ENCODE results near the gene UNC13A.
"Not testable (repeated sequence)": the region's sequence is repeated elsewhere in the genome, so short reads cannot be mapped to it uniquely, and the experiment has no call there.

Gene UNC13A

DNA sequence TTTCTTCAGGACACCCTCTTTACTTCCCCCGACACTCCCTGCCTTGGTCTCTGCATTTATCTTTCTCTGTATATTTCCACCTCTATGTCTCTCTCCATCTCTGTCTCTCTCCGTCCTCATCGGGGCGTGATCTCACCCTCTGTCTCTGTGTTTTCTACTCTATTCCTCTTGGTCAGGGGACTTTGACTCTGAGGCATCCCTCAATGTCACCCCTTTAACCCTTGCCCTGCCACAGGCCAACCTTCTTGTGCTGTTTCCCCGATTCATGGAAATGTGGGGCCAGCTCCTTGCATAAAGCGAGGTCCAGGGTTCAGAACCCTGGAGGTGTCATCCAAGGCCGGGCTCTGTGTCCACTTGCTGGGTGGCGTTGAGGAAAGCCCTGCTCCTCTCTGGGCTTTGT lies 85.9 kb downstream of the UNC13A start:
- Mint-ChIP-seq H3K4me1 (ENCODE audit: low read depth) (peaks cover 8% of the 10 kb centered on the region), H3K9me3 (no peaks in the 10 kb centered on the region), H3K27me3 (peaks cover 37% of the 10 kb centered on the region), H3K4me3 (no peak overlapping the region), H3K27ac (no peak overlapping the region), H3K36me3 (ENCODE audit: low read depth) (no peaks in the 10 kb centered on the region)
- DNase-seq = no peak

DNA sequence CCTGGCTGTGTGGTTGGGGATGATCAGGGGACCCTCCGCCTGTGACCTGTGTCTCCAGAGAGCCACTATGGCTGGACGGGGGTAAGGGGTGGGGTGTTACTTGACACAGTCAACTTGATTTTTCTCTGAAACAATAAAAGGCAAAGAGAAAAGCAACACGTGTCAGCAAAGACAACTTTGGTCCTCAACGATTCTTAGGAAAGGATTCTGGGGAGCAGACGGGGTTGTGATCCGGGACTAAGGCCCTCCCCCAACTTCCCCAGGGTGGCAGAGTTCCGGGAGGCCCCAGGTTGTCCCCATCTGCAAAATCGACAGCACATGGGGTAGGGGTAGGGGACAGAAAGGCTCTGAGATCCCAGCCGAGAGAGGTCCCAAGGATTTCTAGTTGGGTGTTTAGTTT lies 86.5 kb downstream of the UNC13A start:
- no peak overlapping the region for H3K27ac Mint-ChIP-seq
- DNase-seq = no peak
- peaks cover 5% of the 10 kb centered on the region for H3K4me1 Mint-ChIP-seq (ENCODE audit: low read depth)
- no peaks in the 10 kb centered on the region for H3K36me3 Mint-ChIP-seq (ENCODE audit: low read depth)
- H3K9me3 Mint-ChIP-seq = no peaks in the 10 kb centered on the region
- no peak overlapping the region for H3K4me3 Mint-ChIP-seq
- H3K27me3 Mint-ChIP-seq = peaks cover 37% of the 10 kb centered on the region

DNA sequence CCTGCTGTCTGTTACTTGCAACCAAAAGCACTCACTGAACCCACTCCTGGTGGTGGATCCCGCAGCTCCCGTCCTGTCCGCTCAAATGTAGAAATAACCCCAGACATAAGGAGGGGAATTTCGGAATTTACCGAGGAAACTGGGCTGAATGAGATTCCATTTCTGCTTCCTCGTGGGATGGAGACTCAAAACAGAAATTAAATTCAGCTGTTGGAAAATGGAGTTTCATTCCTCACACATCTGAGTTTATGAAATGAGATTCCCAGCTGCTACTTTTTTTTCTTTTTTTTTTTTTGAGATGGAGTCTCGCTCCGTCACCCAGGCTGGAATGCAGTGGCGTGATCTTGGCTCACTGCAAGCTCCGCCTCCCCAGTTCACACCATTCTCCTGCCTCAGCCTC lies 88.4 kb downstream of the UNC13A start:
- peaks cover 35% of the 10 kb centered on the region for H3K27me3 Mint-ChIP-seq
- H3K9me3 Mint-ChIP-seq = no peaks in the 10 kb centered on the region
- DNase-seq = no peak
- no peaks in the 10 kb centered on the region for H3K4me1 Mint-ChIP-seq (ENCODE audit: low read depth)
- H3K4me3 Mint-ChIP-seq = no peak overlapping the region
- no peaks in the 10 kb centered on the region for H3K36me3 Mint-ChIP-seq (ENCODE audit: low read depth)
- no peak overlapping the region for H3K27ac Mint-ChIP-seq

DNA sequence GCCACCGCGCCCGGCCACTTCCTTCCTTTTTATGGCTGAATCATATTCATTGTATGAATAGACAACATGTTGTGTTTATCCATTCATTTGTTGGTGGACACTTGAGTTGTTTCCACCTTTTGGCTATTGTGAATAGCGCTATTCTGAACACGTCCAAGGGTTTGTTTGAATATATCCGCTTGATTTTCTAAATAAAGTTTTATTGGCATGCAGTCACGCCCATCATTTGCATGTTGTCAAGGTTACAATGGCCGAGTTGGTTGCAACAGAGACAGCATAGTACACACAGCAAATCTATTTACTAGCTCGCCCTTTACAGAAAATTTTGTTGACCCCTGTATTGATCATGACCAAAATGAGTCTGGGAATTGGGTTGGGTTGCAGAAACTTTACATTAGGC lies 89.2 kb downstream of the UNC13A start:
- Mint-ChIP-seq H3K9me3 (no peaks in the 10 kb centered on the region), H3K27me3 (peaks cover 28% of the 10 kb centered on the region), H3K4me1 (ENCODE audit: low read depth) (no peaks in the 10 kb centered on the region), H3K27ac (no peak overlapping the region), H3K4me3 (no peak overlapping the region), H3K36me3 (ENCODE audit: low read depth) (no peaks in the 10 kb centered on the region)
- no peak for DNase-seq

GRCh38 chr19:17598063-17598462 lies 90.1 kb downstream of the UNC13A start:
- H3K9me3 Mint-ChIP-seq; H3K36me3 Mint-ChIP-seq (ENCODE audit: low read depth); H3K4me1 Mint-ChIP-seq (ENCODE audit: low read depth); H3K4me3 Mint-ChIP-seq; H3K27ac Mint-ChIP-seq; DNase-seq: not testable (repeated sequence)
- H3K27me3 Mint-ChIP-seq = peaks cover 25% of the 10 kb centered on the region

DNA sequence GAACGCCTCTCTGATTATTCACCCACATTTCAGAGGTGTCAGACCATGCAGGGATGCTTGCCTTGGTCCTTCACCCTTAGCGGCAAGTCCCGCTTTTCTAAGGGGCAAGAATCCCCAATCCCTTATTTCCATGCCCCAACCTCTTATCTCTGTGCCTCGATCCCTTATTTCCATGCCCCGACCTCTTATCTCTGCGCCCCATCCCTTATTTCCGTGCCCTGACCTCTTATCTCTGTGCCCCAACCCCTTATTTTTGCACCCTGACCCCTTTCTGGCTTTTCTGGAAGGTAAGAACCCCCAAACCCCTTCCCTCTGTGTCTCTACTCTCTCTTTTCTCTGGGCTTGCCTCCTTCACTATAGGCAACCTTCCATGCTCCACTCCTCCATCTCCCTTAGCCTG lies 93.9 kb downstream of the UNC13A start:
- DNase-seq; H3K9me3 Mint-ChIP-seq; H3K4me1 Mint-ChIP-seq (ENCODE audit: low read depth); H3K4me3 Mint-ChIP-seq; H3K27ac Mint-ChIP-seq; H3K36me3 Mint-ChIP-seq (ENCODE audit: low read depth): not testable (repeated sequence)
- peaks cover 18% of the 10 kb centered on the region for H3K27me3 Mint-ChIP-seq

DNA sequence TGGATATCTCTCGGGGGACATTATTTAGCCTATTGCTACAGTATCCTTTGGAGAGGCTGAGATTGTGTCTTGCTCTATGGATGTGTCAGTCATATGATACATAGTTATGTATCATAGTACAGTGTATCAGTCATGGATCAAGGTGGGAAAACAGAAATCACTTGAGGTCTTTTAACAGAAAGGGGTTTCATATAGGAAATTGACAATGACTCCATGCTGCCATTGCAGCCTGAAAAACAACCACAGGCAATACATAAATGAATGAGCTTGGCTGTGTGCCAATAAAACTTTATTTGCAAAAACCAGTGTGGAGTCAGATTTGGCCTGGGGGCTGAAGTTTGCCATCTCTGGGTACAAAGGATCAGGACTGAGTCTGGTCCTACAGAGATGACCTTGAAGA lies 97.3 kb downstream of the UNC13A start:
- no peak for DNase-seq
- Mint-ChIP-seq H3K27me3 (peaks cover 18% of the 10 kb centered on the region), H3K9me3 (no peaks in the 10 kb centered on the region), H3K4me1 (ENCODE audit: low read depth) (peaks cover 7% of the 10 kb centered on the region), H3K27ac (no peak overlapping the region), H3K4me3 (no peak overlapping the region), H3K36me3 (ENCODE audit: low read depth) (no peaks in the 10 kb centered on the region)

DNA sequence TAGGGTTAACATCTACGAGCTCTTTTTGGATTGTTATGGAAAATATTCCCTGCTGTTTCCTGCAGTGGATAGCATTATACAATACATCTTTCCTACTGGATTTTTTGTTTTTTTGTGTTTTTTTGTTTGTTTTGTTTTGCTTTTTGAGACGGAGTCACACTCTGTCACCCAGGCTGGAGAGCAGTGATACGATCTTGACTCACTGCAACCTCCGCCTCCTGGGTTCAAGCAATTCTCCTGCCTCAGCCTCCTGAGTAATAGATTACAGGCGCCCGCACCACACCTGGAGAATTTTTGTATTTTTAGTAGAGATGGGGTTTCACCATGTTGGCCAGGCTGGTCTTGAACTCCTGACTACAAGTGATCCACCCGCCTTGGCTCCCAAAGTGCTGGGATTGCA lies 102.8 kb downstream of the UNC13A start:
- not testable (repeated sequence) for DNase-seq; H3K27me3 Mint-ChIP-seq; H3K4me3 Mint-ChIP-seq; H3K27ac Mint-ChIP-seq; H3K4me1 Mint-ChIP-seq (ENCODE audit: low read depth); H3K9me3 Mint-ChIP-seq
- peaks cover 30% of the 10 kb centered on the region for H3K36me3 Mint-ChIP-seq (ENCODE audit: low read depth)

GRCh38 chr19:17584132-17584531 lies 104.0 kb downstream of the UNC13A start:
- Mint-ChIP-seq H3K4me3 (no peak overlapping the region), H3K36me3 (ENCODE audit: low read depth) (peaks cover 42% of the 10 kb centered on the region), H3K4me1 (ENCODE audit: low read depth) (no peaks in the 10 kb centered on the region), H3K9me3 (no peaks in the 10 kb centered on the region), H3K27me3 (no peaks in the 10 kb centered on the region), H3K27ac (no peak overlapping the region)
- DNase-seq = no peak

DNA sequence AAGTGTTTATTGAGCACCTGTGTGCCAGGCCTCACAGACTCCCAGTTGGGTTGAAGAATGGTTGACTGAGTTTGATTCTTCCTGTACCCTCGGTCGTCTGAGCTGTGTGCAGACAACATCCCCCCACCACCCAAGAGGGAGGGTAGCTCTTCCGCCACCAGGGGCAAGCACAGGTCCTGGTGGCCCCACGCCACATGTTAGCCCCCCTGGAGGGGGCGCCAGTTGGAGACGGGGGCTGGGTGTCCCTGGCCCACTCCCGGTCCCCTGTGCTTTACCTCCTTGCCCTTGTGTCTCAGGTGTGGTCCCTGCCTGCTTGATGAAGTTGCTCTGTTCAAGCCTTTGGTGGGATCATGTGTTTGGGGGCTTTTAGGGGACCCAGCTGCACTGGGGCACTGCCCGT lies 105.5 kb downstream of the UNC13A start:
- no peak overlapping the region for H3K4me3 Mint-ChIP-seq
- H3K4me1 Mint-ChIP-seq (ENCODE audit: low read depth) = no peaks in the 10 kb centered on the region
- H3K36me3 Mint-ChIP-seq (ENCODE audit: low read depth) = peaks cover 57% of the 10 kb centered on the region
- no peak overlapping the region for H3K27ac Mint-ChIP-seq
- no peaks in the 10 kb centered on the region for H3K27me3 Mint-ChIP-seq
- DNase-seq = no peak
- no peaks in the 10 kb centered on the region for H3K9me3 Mint-ChIP-seq

DNA sequence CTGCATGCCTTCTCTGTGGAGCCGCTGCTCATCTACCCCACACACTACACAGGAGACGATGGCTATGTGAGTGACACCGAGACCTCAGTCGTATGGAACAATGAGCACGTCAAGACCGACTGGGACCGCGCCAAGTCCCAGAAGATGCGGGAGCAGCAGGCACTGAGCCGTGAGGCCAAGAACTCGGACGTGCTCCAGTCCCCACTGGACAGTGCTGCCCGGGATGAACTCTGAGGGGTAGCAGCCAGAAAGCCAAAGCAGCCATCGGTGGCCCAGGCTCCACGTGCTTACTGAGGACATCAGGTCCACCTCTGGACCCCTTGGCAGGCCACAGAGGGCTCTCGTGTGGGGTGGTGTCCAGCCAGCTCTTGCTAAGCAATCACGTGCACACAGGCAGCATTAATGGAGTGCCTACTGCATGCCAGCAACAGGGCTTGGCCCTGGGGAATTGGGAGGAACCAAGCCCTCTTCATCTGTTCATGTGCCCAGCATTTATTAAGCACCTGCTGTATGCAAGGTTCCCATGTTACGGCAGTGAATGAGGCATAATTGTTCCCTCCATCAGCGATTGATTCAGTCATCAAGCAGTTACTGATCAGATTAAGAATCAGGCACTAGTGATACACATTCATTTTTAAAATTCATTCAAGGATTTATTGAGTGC lies 106.8 kb downstream of the UNC13A start:
- Mint-ChIP-seq H3K27ac (no peak overlapping the region), H3K4me3 (no peak overlapping the region), H3K4me1 (ENCODE audit: low read depth) (no peaks in the 10 kb centered on the region), H3K27me3 (no peaks in the 10 kb centered on the region), H3K9me3 (no peaks in the 10 kb centered on the region), H3K36me3 (ENCODE audit: low read depth) (peaks cover 68% of the 10 kb centered on the region)
- DNase-seq = no peak

- Mint-ChIP-seq H3K4me3 (no peak overlapping the region), H3K27me3 (no peaks in the 10 kb centered on the region), H3K9me3 (no peaks in the 10 kb centered on the region), H3K36me3 (ENCODE audit: low read depth) (peaks cover 75% of the 10 kb centered on the region), H3K4me1 (ENCODE audit: low read depth) (no peaks in the 10 kb centered on the region), H3K27ac (no peak overlapping the region)
- no peak for DNase-seq
These were observed 107.5 kb downstream of the UNC13A start for GRCh38 chr19:17580470-17581144.

DNA sequence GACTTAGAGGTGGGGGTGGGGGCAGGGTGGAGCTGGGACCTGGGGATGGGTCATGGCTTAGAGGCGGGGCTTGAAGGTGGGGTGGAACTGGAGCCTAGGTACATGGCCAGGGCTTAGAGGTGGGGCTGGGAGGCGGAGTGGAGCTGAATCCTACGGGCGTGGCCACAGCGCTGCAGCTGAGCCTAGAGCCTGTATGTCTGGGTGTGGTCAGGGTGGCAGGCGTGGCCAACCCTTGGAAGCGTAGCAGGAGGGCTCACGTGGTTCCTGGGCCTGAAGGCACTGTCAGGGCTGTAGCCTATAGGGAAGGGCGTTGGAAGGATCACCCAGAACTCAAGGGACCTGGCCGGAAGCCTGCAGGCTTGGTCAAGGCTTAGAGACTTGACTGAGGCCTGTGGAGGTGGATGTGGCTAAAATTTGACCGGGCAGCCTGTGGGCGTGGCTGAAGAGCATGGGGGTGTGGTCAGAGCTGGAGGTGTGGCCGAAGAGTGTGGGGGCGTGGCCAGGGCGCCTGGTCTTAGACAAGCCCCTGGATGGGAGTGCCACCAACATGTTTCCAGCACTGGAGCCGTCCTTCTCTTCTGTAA lies 108.4 kb downstream of the UNC13A start:
- Mint-ChIP-seq H3K4me1 (ENCODE audit: low read depth) (no peaks in the 10 kb centered on the region), H3K36me3 (ENCODE audit: low read depth) (peaks cover 81% of the 10 kb centered on the region), H3K9me3 (no peaks in the 10 kb centered on the region), H3K4me3 (no peak overlapping the region), H3K27me3 (no peaks in the 10 kb centered on the region), H3K27ac (no peak overlapping the region)
- peak; percentile 62 for DNase-seq

DNA sequence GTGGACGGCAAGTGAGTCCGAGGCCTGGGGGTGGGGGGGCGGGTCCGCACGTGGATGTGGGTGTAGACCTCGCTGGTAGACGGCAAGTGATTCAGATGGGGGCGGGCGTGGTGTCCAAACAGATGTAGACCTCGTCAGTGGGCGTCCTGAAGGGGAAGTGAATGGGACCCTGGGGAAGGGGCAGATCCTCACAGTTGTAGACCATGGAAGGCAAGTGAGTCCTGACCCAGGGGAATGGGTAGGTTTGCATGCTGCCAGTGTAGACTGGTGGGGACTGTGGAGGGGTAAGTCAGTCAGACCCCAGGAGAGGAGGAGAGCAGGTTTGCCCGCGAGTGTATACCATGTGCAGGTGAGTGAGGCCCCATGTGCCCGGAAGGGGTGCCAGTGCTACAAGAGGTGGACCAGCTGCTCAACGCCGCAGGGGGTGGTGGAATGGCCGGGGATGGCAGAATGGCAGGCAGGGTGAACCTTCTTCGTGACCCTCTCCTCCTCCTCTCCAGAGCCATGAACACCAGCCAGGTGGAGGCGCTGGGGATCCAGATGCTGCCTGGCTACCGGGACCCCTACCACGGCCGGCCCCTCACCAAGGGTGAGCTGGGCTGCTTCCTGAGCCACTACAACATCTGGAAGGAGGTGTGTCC lies 110.6 kb downstream of the UNC13A start:
- DNase-seq = no peak
- Mint-ChIP-seq H3K27me3 (no peaks in the 10 kb centered on the region), H3K9me3 (no peaks in the 10 kb centered on the region), H3K36me3 (ENCODE audit: low read depth) (peaks cover 88% of the 10 kb centered on the region), H3K4me3 (no peak overlapping the region), H3K27ac (no peak overlapping the region), H3K4me1 (ENCODE audit: low read depth) (peaks cover 2% of the 10 kb centered on the region)

All from activated T-cell treated with anti-CD3 and anti-CD28 coated beads, Interleukin-2, amount 50 U/mL, for 24 hours (primary cell).